B cell (primary cell): ENCODE results near the gene HIBCH. TPM values are rescaled to one million over a fixed set of nuclear protein-coding genes. Genes with fewer than 3 reads are reported as not detected.

Experiments used
- ATAC-seq: fragments of 200-7000 bp; cut with Tn5 transposase; one replicate; pipeline ENCODE4 v1.10.0; 2021; ENCODE audit warnings: low read depth, mild to moderate bottlenecking, moderate number of reproducible peaks, moderate library complexity
- CTCF ChIA-PET: fragments of 350-600 bp; sonication (Branson Sonifier 250); formaldehyde crosslinking; loops from one replicate; lab custom pipeline; 2021; ENCODE audit warnings: antibody characterized with exemption, inconsistent platforms; lab: Charles Lee
- POLR2A ChIA-PET: fragments of 350-600 bp; sonication (Branson Sonifier 250); formaldehyde crosslinking; loops from one replicate; lab custom pipeline; 2021; ENCODE audit warnings: antibody characterized with exemption; lab: Charles Lee
- DNase-seq: peaks from one replicate; pipeline ENCODE4 v3.0.0; 2013
- H2AFZ ChIP-seq: 2 replicates; pipeline ENCODE4 v1.6.1; 2012; ENCODE audit warnings: mild to moderate bottlenecking, low read depth, low read length; ENCODE audit not compliant: insufficient read depth, poor library complexity, severe bottlenecking
- H3K27ac ChIP-seq, 2 donors: 1 replicate in 1 of 2; 2 replicates in 1 of 2; pipeline ENCODE4 v1.5.1; 2012 to 2013; ENCODE audit warnings: low read length in 2 of 2, mild to moderate bottlenecking in 2 of 2, moderate library complexity in 1 of 2
- H3K27me3 ChIP-seq, 4 experiments: fragments of 200-600 bp in 1 of 4; sonication (generic) in 1 of 4; replicated peaks in 1 of 4; 1 replicate in 2 of 4; 2 replicates in 2 of 4; pipeline versions ENCODE4 v1.6.1 to v1.7.0; 2013 to 2016; ENCODE audit warnings: low read length in 3 of 4, mild to moderate bottlenecking in 2 of 4, mixed read lengths in 1 of 4, moderate library complexity in 1 of 4; ENCODE audit not compliant: insufficient read depth in 4 of 4, control insufficient read depth in 3 of 4; ENCODE audit errors: control extremely low read depth in 1 of 4
- H3K36me3 ChIP-seq, 2 experiments: replicated peaks in 1 of 2; 1 replicate in 1 of 2; 2 replicates in 1 of 2; pipeline versions ENCODE4 v1.6.1 to v1.7.1; 2013; ENCODE audit warnings: low read length in 1 of 2; ENCODE audit not compliant: insufficient read depth in 2 of 2, control insufficient read depth in 1 of 2; ENCODE audit errors: control extremely low read depth in 1 of 2, extremely low read depth in 1 of 2
- H3K4me1 ChIP-seq, 2 donors: fragments of 200-600 bp in 1 of 2; sonication (generic) in 1 of 2; 1 replicate in 1 of 2; 2 replicates in 1 of 2; pipeline versions ENCODE4 v1.5.1 to v1.6.1; 2013 to 2017; ENCODE audit warnings: low read length in 2 of 2; ENCODE audit not compliant: control insufficient read depth in 2 of 2, insufficient read depth in 2 of 2
- H3K4me2 ChIP-seq: replicated peaks from 2 replicates; pipeline ENCODE3; 2012; ENCODE audit warnings: mild to moderate bottlenecking, low read depth, low read length; ENCODE audit not compliant: poor library complexity, severe bottlenecking
- H3K4me3 ChIP-seq, 5 experiments: fragments of 200-600 bp in 1 of 5; sonication (generic) in 1 of 5; 1 replicate in 3 of 5; 2 replicates in 2 of 5; pipeline versions ENCODE4 v1.5.1 to v1.7.0; 2011 to 2016; ENCODE audit warnings: low read length in 4 of 5, mild to moderate bottlenecking in 4 of 5, low read depth in 2 of 5, control low read depth in 1 of 5, moderate library complexity in 1 of 5; ENCODE audit not compliant: insufficient read depth in 1 of 5; ENCODE audit errors: control extremely low read depth in 1 of 5, extremely low read depth in 1 of 5
- H3K79me2 ChIP-seq: fragments of 200-600 bp; sonication (generic); one replicate; pipeline ENCODE4 v1.6.0; 2016; ENCODE audit warnings: low read length; ENCODE audit not compliant: control insufficient read depth, insufficient read depth
- H3K9ac ChIP-seq: fragments of 200-600 bp; sonication (generic); 2 replicates; pipeline ENCODE4 v1.6.1; 2017; ENCODE audit warnings: mild to moderate bottlenecking, low read length, moderate library complexity
- H3K9me3 ChIP-seq, 3 donors: one replicate each; pipeline versions ENCODE4 v1.6.1 to v1.7.1; 2013; ENCODE audit warnings: low read length in 2 of 3; ENCODE audit not compliant: control insufficient read depth in 2 of 3, insufficient read depth in 1 of 3; ENCODE audit errors: control extremely low read depth in 1 of 3
- H4K20me1 ChIP-seq: 2 replicates; pipeline ENCODE4 v1.6.0; 2012; ENCODE audit warnings: mild to moderate bottlenecking, low read length; ENCODE audit not compliant: insufficient read depth, control insufficient read depth, poor library complexity, severe bottlenecking
- H3K27ac Mint-ChIP-seq: one replicate; pipeline ENCODE4 v1.8.0; 2021; ENCODE audit warnings: mixed read lengths
- H3K27me3 Mint-ChIP-seq: one replicate; pipeline ENCODE4 v1.8.0; 2021; ENCODE audit warnings: mixed read lengths
- H3K4me1 Mint-ChIP-seq: one replicate; pipeline ENCODE4 v1.8.0; 2021; ENCODE audit warnings: mixed read lengths
- H3K4me3 Mint-ChIP-seq: one replicate; pipeline ENCODE4 v1.8.0; 2021; ENCODE audit warnings: mixed read lengths
- H3K9me3 Mint-ChIP-seq: one replicate; pipeline ENCODE4 v1.8.0; 2022; ENCODE audit warnings: mixed read lengths; ENCODE audit not compliant: insufficient read depth
- EZH2 ChIP-seq: IDR thresholded peaks from 2 replicates; pipeline ENCODE4 v1.6.1; 2012; ENCODE audit warnings: borderline replicate concordance, low read depth, mild to moderate bottlenecking, moderate library complexity, low read length; ENCODE audit not compliant: insufficient read depth, poor library complexity, severe bottlenecking
- WGBS: methylation state at CpG from one replicate; pipeline ENCODE4 v1.1.5; 2013; ENCODE audit warnings: missing lambda C conversion rate; ENCODE audit not compliant: insufficient coverage; 5-methylcytosine and 5-hydroxymethylcytosine counted together
- intact Hi-C: fragments of 100-400 bp; cut with micrococcal nuclease; formaldehyde crosslinking; loops from one replicate; pipeline ENCODE4 v1.10.0; 2022
- polyA plus RNA-seq: library from polyadenylated mRNA; depleted of rRNA; stranded (reverse); fragments of >200 nt; gene quantifications from 2 replicates; pipeline ENCODE4 v1.2.3, GENCODE V29; 2012
- total RNA-seq, 2 donors: library from RNA; stranded (reverse); fragments of 120-200 nt in 1 of 2; gene quantifications; 1 replicate in 1 of 2; 2 replicates in 1 of 2; pipeline versions ENCODE4 v1.2.3 to v1.2.4, GENCODE V29; 2013 to 2022
- TF ChIP-seq, protein P1 (sequence below): fragments of 200-600 bp; IDR thresholded peaks from one replicate; pipeline ENCODE4 v1.8.0; 2022; ENCODE audit warnings: antibody characterized with exemption, mild to moderate bottlenecking

HIBCH gene
- total and polyA plus RNA-seq, 2 donors (not counting 1 experiment from before 2014, with no cell fraction given) = 5.6 to 30.2 TPM

DNA sequence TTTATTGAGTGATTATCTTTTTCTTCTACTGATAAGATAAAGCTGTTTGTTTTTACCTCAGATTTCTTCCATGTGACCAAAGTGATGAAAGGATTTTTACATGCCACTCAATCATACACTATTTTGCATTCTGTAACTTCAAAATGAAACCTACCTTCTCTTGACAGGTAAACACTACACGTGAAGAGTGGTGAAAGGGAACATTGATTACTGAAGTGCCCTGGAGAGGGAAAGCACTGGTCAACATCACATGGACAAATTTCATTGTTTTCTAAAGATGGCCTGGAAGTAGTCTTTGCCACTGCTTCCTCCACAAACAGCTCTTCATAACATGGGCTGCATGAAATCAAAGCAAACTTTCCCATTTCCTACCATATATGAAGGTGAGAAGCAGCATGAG, 120.1 kb downstream of the HIBCH start:
- CTCF ChIA-PET = no interaction called here
- Histone ChIP-seq H3K36me3 (peaks cover 3 to 11% of the 10 kb centered on the region in 2 experiments), H3K9me3 (no peaks in the 10 kb centered on the region), H3K27ac (no peak overlapping the region), H3K4me3 (no peak overlapping the region), H3K4me2 (no peak overlapping the region), H2AFZ (no peak overlapping the region), H3K4me1 (peaks cover 2 to 4% of the 10 kb centered on the region in 2 donors), H4K20me1 (no peaks in the 10 kb centered on the region), H3K27me3 (no peaks in the 10 kb centered on the region), H3K79me2 (no peaks in the 10 kb centered on the region), H3K9ac (no peak overlapping the region)
- Mint-ChIP-seq H3K4me3 (no peak overlapping the region), H3K4me1 (peaks cover 10% of the 10 kb centered on the region), H3K27me3 (no peaks in the 10 kb centered on the region), H3K9me3 (no peaks in the 10 kb centered on the region), H3K27ac (no peak overlapping the region)
- TF ChIP-seq, protein P1, sequence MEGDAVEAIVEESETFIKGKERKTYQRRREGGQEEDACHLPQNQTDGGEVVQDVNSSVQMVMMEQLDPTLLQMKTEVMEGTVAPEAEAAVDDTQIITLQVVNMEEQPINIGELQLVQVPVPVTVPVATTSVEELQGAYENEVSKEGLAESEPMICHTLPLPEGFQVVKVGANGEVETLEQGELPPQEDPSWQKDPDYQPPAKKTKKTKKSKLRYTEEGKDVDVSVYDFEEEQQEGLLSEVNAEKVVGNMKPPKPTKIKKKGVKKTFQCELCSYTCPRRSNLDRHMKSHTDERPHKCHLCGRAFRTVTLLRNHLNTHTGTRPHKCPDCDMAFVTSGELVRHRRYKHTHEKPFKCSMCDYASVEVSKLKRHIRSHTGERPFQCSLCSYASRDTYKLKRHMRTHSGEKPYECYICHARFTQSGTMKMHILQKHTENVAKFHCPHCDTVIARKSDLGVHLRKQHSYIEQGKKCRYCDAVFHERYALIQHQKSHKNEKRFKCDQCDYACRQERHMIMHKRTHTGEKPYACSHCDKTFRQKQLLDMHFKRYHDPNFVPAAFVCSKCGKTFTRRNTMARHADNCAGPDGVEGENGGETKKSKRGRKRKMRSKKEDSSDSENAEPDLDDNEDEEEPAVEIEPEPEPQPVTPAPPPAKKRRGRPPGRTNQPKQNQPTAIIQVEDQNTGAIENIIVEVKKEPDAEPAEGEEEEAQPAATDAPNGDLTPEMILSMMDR = no peak
- no peak for TF ChIP-seq EZH2
- ATAC-seq (no peak), DNase-seq (no peak)
- intact Hi-C loops = no loop called here
- no CpG with 5 or more reads among the region's 1 CpG for WGBS
- POLR2A ChIA-PET = no interaction called here

DNA sequence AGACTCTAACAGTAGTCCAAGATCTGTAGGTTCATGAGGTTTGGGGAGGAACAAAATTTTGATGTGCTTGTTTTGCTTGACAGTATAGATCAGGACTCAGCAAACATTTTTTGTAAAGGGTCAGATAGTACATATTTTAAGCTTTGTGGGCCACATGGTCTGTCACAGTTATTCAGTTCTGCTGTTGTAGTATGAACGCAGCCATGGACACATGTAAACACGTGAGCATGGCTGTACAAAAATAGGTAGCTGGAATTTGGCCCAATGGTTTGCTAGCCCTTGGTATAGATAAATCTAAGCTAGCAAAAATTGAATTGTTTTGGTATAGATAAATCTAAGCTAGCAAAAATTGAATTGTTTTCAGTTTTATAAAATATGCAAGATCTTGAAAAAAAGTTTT, 120.5 kb downstream of the HIBCH start:
- no peak overlapping the region for H3K9ac ChIP-seq
- 94% methylated on average over 2 of the region's 2 CpGs for WGBS
- H3K4me3 ChIP-seq = no peak overlapping the region

More for the DNA sequence above, 120.5 kb downstream of the HIBCH start:
- ATAC-seq (no peak), DNase-seq (no peak)
- Histone ChIP-seq H3K79me2 (no peaks in the 10 kb centered on the region), H3K36me3 (peaks cover 3 to 11% of the 10 kb centered on the region in 2 experiments), H3K27ac (no peak overlapping the region), H3K4me2 (no peak overlapping the region), H3K4me1 (peaks cover 4 to 5% of the 10 kb centered on the region in 2 donors), H2AFZ (no peak overlapping the region), H3K9me3 (no peaks in the 10 kb centered on the region), H3K27me3 (no peaks in the 10 kb centered on the region), H4K20me1 (no peaks in the 10 kb centered on the region)
- intact Hi-C loops = no loop called here
- CTCF ChIA-PET = no interaction called here
- H3K27ac Mint-ChIP-seq = no peak overlapping the region
- H3K27me3 Mint-ChIP-seq = no peaks in the 10 kb centered on the region
- POLR2A ChIA-PET = no interaction called here
- no peaks in the 10 kb centered on the region for H3K9me3 Mint-ChIP-seq
- H3K4me3 Mint-ChIP-seq = no peak overlapping the region
- no peak for TF ChIP-seq EZH2
- TF ChIP-seq, protein P1 = no peak
- H3K4me1 Mint-ChIP-seq = peaks cover 12% of the 10 kb centered on the region
